ENCODE data around the gene FNDC3B.

- no peak for TF ChIP-seq CTCF (IDR thresholded peaks at IDR 0.05)
- no peak for TF ChIP-seq EZH2phosphoT487 (IDR thresholded peaks at IDR 0.05)
Observed at GRCh38 chr3:172111163-172111562, 71.8 kb downstream of the FNDC3B start.

Measured in neural progenitor cell (in vitro differentiated cells).